ENCODE measurements around the gene LZTS3.
"Not testable (repeated sequence)": the region's sequence is repeated elsewhere in the genome, so short reads cannot be mapped to it uniquely, and the experiment has no call there.

The LZTS3 gene

DNA sequence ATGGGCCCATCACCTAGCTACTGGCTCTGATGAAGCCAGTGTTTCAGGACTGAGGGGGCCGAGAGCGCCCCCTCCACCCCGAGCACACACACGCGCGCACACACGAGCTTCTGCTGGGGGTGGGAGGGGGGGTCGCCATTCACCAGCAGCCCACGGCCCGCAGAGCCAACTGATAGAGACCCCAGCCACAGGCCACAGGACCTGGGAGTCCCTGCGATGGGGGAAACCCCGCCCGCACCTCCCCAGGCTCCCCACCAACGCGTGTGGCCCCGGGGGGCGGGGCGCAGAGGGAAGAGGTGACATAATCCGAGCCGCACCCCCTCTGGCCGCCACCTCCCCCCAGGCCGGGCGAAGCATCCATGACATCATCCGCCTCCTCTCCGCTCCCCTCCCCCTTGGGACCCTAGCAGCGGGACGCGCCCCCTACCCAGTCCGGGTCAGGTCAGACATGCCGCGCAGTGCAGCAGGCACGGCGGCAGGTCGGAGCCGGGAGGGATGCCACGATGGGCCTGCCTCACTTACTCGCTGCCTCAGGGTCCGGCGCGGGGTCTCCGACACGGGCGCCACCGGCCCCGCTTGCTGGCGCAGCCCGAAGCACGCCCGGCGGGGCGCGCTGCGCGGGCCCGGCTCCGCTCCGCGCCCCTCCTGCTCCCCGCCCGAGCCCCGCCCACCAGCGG is at the start of gene LZTS3:
Gene LZTS3, minus strand, starts transcription at position 617 of the 677 bp plus-strand sequence. CDS start 6,386 bp downstream, outside the sequence.
- peak; percentile 69 for DNase-seq

DNA sequence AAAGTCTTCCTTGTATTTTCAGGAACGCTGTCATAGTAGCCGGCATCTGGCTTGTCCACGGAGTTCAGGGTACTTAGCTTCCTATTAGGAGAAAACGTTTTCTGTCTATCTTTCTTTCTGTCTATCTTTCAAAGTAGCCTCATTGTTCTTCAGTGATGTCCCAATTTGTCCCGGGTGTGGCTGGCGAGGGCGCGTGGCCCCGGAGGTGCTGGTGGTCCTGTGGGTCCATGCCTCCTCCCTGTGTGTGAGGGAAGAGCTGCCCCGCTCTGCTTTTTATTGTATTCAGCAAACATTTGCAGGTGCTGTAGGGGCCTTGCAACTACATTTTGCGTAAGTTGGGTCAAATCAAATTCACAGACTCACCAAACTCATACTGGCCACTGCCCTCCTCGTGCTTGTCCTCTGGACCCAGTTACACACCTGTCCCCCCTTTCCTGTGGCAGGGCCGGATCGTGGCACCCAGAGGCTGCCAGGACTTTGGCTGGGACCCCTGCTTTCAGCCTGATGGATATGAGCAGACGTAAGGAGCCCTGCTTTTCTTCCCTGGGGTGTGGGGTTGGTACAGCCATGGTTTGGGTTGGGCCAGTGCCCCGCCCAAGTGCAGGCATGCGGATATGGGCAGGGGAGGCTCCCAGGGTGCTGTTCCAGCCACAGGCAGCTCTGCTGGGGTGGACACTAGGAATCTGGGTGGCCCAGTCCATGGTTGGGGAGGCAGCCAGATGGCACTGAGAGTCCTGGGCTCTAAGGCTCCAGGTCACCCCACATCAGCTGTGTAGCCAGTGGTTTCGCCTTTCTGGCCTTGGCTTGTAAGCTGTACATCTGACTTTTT is 48.3 kb upstream of the LZTS3 start:
- no peak for DNase-seq

DNA sequence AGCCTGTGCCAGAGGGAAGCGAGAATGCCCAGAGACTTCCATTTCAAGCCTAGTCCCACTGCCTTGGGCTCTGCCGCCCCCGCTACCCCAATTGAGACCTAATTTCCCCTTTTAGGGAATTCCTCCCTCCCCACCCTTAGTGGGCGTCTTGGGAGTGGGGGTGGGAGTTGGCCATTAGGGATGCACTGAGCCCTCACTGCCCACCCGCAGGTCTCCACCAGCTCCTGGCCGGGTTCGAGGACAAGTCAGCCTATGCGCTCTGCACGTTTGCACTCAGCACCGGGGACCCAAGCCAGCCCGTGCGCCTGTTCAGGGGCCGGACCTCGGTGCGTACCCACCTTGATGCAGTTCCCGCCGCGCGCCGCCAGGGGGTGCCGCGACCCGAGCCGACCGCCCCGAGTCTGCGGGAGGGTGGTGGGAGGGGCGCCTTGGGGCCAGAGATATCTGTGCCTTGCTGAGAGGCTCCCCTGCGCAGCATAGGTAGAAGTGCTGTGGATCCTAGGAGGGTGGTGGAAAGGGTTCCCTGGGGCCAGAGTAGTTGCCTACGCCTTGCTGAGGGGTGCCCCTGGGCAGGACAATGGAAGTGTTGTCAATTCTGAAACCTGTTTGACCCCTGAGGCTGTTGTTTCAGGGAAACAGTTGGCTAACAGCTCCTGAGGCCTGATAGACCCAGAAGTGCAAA is 45.1 kb upstream of the LZTS3 start:
- peak; percentile 51 for DNase-seq

DNA sequence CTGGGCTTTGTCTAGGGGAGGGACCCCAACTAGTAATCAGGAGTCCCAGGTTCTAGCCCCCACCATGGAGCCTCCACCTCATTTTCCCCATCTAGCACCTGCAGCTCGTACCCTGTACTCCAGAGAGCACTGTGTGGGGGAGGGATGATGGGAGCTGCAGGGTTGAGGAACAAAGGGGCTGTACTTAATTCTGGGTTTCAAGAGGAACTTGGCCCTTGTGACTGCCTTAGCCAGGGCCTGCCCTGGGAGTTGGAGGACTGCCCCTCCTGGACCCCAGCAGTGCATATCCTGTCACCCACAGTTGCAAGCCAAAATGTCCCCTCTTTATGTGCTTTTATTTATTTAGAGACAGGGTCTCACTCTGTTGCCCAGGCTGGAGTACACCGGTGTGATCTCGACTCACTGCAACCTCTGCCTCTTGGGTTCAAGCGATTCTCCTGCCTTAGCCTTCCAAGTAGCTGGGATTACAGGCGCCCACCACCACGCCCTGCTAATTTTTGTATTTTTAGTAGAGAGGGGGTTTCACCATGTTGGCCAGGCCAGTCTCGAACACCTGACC is 42.1 kb upstream of the LZTS3 start:
- DNase-seq = not testable (repeated sequence)

DNA sequence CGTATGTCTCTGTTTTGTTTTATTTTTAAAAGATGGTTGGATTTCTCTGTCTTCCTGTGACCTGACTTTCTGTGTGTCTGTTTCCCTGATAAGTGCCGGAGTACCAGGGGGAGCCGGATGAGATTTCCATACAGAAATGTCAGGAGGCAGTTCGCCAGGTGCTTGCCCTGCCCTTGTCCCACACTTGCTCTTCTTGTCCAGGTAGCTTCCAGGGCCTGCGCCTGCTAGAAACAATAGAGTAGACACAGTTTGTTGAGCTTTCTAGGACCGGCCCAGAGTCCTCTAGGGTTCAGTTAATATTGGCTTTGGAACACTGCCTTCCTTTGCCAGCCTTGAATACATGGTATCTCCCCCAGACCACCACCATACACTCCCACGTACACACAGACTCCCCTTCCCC is 39.9 kb upstream of the LZTS3 start:
- DNase-seq = no peak

DNA sequence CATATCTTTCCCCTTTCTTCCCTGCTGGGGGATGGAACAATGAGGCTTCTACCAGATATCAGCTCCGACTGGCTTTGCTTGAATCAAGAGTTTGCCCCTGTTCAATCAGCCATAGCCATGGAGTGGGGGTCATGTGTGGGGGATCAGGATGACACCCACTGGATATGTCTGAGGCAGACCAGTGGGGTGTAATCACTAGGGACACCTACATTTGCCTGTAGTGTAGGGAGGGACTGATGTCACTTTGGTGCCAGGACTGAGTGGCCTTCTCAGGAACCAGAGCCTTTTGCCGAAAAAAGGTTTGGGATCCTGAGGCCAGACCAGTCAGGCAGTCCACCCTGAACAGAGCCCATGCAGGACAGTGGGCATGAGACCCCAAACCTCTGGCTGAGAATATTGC is 37.0 kb upstream of the LZTS3 start:
- no peak for DNase-seq

DNA sequence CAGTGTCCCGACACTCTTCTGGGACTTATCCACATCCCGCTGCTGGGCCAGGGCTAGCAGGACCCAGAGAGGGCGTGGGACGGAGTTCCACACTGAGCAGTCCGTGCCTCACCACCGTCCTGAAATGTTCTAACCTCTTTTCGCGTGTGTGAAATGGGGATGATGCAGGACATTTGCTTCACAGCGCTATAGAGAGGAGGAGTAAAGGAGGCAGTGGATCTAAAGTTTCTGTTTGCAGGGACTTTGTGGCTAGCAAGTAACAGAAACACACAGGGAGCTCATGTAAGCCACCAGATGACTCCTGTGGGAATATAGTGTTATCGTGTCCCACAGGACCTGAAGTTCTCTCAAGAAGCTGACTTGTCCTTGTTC is 36.6 kb upstream of the LZTS3 start:
- no peak for DNase-seq

DNA sequence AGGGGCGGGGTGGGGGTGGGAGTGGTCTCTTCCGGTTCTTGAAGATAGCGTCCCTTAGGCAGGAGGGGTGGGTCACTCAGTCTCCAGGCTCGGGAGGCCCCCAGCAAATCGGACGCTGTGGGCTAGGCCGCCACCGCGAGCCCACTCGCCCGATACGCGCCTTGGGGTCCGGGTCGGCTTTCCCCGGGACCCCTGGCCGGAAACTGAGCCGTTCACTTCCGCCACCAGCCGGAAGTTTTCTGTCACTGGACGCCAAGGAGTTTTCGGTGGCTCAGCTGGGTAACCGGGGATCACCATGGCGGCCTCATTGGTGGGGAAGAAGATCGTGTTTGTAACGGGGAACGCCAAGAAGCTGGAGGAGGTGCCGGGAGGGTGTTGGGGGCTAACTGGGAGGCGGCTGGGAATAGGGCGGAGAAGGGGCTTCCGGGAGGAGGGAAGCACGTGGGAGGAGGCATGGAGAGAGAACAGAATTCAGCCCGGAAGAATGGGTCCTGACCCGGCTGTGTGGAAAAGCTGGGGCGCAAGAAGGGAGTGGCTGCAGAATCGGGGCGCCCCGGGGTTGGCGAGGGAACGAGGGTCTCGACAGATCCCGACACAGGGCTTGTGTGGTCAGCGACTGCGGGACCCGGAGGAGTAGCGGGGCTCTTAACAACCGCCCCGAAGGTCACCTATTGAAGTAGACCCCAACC is 36.1 kb upstream of the LZTS3 start, which contains the start of gene ITPA:
Gene ITPA, plus strand, starts transcription at position 242 of the 689 bp plus-strand sequence. Its CDS starts 54 bp downstream, at position 296.
- peak; percentile 23 for DNase-seq

DNA sequence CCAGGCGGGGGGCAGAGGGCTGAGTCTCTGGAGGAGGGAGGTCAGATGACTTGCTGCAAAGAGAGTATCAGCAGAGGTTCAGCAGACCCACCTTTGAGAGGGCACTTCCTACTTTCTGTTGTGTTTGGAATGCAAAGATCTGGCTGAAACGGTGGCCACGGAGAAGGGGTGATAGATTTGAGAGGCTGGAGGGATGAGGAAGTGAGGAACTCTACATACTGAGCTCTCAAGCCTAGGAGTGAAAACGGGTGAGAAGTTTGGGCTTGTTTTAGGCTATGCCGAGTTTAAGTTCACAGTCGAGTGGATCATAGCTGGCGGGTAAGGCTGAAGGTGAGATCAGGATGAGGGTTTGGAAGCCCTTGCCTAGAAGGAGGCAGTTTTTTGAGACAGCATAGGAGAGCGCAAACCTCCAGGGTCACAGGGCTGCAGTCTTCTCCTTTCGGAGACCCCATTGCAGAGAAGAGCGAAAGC is 35.5 kb upstream of the LZTS3 start:
- no peak for DNase-seq

DNA sequence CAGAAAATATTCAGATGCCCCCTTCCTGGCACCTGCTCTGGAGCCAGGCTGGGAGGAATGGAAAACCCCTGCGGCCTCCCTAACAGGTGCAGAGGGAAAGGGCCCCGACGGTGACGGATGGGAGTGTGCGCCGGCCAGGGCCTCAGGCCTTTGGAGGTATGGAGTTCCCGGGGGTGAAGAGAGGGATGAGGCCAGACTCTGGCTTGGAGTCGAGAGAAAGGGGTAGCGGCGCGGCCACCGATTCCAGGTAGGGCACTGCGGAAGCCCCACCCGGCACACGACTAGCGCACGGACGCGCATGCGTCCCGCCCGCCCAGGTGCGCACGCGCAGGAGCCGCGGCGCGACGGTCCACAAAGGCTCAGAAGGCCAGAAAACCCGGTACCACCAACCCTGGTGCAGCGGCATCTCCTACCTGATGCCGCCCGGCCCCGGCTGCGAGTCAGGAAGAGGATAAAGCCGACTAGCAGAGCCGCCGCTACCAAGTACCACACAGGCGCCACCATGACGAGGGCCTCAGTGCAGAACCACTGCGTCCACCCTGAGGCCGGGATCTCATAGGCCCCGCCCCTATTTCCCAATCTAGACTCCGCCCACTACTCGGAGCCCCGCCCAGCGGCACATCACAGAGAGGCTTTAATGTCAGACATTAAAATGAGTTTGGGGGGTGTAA is 30.9 kb upstream of the LZTS3 start, which contains the start of gene DDRGK1:
Gene DDRGK1, minus strand, starts transcription at position 559 of the 671 bp plus-strand sequence. Its CDS starts 55 bp downstream, at position 504.
- DNase-seq = peak; percentile 90

DNA sequence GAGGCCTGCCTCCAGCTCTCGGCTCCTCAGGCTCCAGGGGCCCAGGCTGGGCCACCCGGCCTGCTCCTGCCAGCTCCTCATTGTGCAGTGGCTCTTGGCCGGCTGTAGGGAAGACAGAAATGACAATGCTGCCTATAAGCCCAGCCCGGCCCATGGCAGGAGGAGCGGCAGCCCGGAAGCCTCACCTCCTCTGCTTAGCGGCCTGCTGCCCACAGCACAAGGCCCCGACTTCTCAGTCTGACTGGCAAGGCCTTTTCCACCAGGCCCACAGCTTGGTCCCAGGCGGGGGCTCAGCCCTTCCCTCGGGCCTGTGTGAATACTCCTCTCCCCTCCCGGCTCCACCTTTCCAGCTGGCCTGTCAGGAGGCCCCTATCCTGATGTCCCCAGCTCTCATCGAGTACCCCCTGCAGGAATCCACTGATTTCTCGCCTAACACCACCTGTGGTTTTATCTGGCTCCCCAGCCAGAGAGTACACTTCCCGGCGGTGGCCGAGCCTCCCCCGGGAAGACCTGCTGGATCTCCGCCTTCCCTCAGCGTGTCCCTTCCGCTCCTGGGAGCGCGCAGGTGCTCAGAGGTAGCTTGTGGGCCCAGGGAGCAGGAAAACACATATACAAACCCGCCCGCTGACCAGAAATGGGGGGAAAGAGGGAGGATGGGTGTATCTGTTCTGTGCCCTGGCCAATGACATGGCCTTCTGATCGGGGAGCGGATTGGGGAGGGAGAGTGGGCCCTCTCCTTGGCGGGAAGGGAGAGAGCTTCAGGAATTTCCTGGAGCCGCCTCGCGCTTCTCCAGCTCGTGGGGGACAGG is 30.2 kb upstream of the LZTS3 start:
- no peak for DNase-seq

DNA sequence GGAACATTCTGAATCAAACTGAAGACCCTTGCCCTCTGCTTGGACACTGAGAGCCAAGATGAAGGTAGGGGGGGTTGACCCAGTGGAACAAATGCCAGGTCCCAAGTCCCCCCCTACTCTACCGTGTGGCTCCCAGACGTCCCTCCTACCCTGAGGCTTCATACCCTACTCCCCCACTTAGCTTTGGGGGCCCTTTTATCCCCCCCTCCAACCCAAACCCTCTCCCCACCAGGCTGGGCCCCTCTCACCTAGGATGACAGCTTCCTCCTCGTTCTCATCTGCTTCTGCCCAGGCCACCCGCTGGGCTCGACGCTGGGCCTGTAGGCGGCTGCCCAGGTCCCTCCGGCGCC is 29.6 kb upstream of the LZTS3 start:
- DNase-seq = no peak

DNA sequence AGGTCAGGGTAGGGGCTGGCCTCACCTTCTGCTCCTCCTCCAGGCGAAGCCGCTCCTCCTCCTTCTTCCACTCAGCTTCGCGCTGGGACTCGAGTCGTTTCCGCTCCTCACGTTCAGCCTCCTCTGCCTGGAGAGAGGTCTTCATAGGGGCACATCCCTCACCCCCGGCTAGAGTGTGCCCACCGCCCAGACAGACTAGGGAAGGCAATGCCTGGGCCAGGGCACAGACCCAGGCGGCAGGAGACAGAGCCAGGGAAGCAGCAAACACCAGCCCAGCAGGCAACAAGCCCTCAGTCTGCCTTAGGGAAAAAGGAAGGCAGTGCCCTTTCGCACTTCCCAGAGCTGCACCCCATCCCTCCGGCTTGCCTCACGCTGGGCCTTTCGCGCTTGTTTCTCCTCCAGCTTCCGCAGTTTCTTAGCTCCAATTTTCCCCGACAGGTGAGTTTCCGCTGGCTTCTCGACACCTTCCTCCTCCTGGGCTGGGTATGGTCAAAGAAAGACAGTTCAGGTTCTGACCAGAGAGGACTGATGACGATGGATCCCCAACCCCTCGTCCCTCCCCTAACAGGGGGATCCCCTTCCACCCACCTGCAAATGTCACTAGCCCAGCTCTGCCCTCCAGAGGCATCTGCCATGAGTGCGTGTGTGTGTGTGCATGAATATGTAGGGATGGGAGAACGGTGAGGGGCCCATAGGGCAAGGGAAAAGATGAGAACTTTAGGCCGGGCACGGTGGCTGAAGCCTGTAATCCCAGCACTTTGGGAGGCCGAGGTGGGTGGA is 26.8 kb upstream of the LZTS3 start:
- no peak for DNase-seq

DNA sequence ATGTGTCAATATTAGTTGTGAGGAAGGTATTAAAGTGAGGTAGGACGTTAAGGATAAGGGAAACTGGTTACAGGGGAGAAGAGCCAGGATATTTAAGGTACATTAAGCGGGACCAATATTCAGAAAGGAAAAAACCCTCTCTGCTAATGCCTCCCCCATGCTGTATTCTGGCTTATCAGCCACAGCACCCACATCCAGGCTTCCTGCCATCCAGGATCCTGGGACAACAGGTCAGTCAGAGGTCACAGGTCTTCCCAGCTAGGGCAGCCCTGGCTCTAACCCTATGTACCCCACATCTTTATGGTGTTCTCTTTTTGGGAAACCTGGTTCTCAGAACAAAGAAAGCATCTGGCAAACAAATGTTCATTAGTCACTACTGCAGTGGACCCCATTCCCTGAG is 25.9 kb upstream of the LZTS3 start:
- no peak for DNase-seq

DNA sequence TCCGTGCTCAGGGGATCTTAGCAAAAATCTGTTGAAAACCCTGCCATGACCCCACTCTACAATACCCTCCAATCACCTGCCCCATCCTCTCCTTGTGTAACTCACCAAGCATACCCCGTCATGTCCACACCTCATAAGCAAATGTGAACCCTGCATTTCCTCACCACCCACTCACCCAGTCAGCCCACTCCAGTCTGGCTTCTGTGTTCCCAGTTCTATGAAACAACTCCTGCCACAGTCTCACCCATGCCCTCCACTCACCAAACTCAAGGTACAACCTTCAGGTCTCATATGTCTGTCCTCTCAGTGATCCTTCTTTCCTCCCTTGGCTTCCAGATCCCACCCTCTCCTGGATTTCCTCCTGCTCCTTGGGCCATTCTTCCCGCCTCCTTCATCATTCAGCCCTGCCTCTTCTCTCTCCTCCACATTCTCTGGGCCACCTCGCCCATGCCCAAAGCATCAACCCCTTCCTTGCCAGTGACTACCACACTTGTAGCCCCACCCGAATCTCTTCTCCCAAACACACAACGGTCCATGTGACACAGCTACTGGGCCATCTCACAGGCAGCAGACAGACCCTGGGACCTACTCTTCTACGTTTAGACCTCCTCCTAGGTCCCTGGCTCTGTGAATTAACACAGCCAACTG is 22.4 kb upstream of the LZTS3 start:
- no peak for DNase-seq

DNA sequence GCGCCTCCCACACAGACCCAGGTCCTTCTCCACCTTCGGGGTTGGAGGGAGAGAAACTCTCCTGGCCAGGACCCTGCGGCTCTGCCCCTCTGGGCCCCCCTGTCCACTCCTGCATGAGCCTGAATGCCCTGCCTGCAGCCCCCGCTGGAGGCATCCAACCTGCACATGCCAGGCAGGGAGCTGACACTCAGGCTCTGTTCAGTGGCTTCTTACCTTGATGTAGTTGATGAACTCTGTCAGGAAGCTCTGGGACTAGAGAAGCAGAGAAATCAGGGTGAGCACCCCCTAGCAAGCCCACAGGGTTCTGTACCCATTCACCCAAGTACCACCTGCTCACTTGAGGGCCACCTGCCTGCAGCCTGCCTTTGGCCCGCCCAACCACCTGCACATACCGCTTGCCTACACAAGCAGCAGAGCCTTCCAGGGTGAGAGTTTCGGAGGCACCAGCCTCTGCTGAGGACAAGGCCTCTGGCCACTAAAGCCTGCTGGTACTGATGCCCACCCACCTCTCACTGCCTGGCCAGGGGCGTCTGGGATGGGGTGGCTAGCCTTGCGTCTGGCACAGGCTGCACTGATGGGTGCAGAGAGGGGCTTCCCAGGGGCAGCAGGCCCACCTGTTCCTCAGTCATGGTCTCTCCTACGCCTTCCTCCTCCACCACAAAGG is 21.4 kb upstream of the LZTS3 start:
- no peak for DNase-seq

DNA sequence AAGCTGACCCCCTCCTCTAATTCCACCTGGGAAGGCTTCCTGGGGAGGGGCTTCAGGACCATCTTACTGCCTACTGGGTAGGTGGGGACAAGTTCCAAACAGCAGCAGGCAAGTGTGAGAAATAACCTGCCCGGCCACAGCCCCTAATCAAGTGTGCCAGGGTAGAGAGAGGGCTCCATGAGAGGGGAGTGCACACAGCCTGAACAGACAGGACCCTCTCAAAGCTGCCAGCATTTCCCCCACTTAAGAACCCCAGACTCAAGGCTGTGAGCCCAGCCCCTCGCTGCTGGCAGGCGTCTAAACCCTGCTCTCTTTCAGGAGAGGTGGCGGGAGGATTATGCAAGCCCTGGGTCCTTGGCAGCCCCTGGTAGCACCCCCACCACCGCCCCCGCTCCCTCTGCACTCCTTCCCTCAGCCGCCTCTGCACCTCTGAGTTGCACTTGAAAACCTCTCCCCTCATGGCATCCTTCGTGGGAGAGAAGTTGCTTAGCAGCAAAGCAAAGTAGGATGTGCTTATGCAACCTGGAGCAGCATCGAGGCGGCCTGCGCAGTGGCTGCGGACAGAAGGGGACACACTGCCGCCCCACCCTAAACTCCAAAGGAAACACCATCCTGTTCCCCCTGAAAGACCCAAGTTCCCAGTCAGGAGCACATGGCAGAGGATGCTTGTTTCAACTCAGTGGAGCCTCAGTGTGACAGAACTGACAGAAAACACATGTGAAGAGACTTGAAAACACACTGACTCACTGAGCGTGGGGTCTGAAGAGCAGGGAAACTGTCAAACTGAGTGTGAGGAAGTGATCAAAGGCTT is 20.7 kb upstream of the LZTS3 start:
- no peak for DNase-seq

Measured in NCI-H526 treated with DMSO at 0.1 percent for 48 hours (cell line).